Activated effector memory CD4-positive, alpha-beta T cell treated with Interleukin-2 at 50 U/mL for 16 hours (primary cell): Measurements from ENCODE around the gene SBNO1.

Experiments
- DNase-seq: peaks from one replicate; pipeline ENCODE4 v3.0.0-alpha.2; 2020

The SBNO1 gene

DNA sequence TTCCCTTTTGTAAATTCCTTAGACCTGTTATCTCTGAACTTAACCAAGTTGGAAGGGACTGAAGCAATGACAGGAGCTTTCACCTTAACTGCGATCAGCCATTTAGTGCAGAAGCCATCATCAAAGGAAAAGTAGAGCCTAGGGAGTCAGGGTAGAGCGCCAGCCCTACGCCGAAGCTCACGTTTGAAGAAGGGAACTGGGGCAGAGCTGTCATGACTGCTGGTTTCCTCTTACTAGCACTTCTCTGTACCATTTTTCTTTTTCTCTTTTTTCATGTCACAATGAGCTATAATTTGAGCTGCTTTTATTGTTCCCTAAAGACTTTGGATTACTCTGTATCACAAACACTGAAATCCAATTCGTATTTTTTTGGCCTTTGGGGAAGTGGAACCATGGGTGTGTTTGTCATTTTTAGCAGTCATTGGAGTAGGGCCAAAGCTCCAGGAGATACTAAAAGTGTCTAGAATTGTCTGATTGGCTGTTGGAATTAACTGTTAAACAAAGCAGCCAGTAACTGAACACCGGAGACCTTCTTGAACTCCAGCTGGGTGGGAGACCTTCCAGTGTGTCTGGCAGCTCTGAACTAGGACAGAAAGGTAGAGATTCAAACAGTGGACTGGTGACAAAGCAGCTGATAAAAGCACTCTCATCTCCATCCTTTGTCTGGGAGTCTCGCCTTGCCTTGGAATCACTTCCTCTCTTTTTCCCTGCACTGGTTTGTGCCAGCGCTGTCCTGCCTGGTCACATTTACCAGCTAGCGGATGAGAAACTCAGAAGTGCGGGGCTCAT lies 122.3 kb downstream of the SBNO1 start:
- DNase-seq, result no peak
